ENCODE results near the gene GHRHR. TPM values are rescaled to one million over a fixed set of nuclear protein-coding genes. Genes with fewer than 3 reads are reported as not detected.
A peak's percentile ranks its signal among the peaks of the same experiment; 100 is the strongest.

Gene GHRHR
- total RNA-seq, 2 donors from 2014 or later = not detected

DNA sequence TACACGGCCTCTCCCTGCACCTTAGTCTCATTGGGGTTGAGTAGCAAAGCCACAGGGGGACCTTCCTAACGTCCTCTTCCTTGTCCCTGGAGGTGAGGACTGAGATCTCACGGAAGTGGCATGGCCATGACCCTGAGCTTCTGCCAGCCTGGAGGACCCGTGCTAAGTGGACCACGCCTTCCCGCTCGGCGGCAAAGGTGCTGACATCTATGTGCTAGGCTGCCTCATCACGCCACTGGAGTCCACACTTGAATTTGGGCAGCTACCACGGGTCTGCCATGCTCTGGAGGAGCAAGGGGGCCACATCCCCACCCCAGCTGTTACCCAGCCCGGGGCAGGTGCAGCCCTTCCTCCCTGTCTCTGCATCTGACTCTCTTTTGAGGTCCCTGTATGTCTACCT is 15.3 kb downstream of the GHRHR start:
- TF ChIP-seq, protein P1, sequence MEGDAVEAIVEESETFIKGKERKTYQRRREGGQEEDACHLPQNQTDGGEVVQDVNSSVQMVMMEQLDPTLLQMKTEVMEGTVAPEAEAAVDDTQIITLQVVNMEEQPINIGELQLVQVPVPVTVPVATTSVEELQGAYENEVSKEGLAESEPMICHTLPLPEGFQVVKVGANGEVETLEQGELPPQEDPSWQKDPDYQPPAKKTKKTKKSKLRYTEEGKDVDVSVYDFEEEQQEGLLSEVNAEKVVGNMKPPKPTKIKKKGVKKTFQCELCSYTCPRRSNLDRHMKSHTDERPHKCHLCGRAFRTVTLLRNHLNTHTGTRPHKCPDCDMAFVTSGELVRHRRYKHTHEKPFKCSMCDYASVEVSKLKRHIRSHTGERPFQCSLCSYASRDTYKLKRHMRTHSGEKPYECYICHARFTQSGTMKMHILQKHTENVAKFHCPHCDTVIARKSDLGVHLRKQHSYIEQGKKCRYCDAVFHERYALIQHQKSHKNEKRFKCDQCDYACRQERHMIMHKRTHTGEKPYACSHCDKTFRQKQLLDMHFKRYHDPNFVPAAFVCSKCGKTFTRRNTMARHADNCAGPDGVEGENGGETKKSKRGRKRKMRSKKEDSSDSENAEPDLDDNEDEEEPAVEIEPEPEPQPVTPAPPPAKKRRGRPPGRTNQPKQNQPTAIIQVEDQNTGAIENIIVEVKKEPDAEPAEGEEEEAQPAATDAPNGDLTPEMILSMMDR (IDR thresholded peaks at IDR 0.05) = no peak
- H3K4me1 ChIP-seq = peaks cover 0 to 13% of the 10 kb centered on the region in 2 donors
- no peak overlapping the region for H3K27ac ChIP-seq
- no peak for DNase-seq (ENCODE audit: low spot score)
- H3K4me3 ChIP-seq = no peak overlapping the region
- H3K36me3 ChIP-seq = no peaks in the 10 kb centered on the region
- no peaks in the 10 kb centered on the region for H3K9me3 ChIP-seq
- H3K27me3 ChIP-seq = no peaks in the 10 kb centered on the region

DNA sequence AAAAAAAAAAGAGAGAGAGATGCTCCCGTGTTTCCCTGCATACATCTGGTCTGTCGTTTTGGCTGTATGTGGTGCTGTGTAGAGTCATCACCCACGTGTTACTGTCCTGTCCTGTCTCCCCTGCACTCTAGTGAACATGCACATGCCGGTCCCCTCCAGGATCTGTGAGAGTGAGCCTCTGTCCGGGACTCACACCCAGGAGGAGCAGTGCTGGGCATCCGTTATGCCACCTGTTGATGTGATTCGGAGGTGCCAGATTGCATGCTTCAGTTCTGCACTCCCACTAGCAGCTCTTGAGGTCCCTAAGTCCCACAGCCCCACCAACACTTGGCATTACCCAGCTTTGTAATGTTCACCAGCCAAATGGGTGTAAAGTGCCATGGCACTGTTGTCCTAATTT is 16.4 kb downstream of the GHRHR start:
- DNase-seq (ENCODE audit: low spot score) = no peak
- Histone ChIP-seq H3K4me1 (peaks cover 0 to 4% of the 10 kb centered on the region in 2 donors), H3K4me3 (no peak overlapping the region), H3K27me3 (no peaks in the 10 kb centered on the region), H3K36me3 (no peaks in the 10 kb centered on the region), H3K9me3 (no peaks in the 10 kb centered on the region), H3K27ac (no peak overlapping the region)
- TF ChIP-seq, protein P1 (IDR thresholded peaks at IDR 0.05) = no peak

DNA sequence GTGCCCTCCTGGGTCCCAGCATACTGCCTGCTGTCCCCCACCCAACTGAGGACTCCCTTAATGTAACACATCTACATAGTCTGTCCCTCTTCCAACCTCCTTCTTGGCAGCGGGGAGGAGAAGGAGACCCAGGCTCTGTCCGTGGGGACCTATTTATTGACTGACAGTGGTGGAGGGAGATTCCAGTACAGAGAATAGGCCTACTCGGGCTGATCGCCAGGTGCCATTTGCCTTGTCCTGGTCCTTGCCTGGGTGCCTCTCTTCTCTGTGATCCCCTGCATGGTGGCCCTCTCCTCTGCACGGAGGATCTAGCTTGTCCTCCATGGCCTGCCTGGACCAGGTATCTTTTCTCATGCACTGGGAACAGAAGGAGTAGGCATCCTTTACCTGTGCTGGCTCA is 17.0 kb downstream of the GHRHR start:
- no peaks in the 10 kb centered on the region for H3K27me3 ChIP-seq

DNA sequence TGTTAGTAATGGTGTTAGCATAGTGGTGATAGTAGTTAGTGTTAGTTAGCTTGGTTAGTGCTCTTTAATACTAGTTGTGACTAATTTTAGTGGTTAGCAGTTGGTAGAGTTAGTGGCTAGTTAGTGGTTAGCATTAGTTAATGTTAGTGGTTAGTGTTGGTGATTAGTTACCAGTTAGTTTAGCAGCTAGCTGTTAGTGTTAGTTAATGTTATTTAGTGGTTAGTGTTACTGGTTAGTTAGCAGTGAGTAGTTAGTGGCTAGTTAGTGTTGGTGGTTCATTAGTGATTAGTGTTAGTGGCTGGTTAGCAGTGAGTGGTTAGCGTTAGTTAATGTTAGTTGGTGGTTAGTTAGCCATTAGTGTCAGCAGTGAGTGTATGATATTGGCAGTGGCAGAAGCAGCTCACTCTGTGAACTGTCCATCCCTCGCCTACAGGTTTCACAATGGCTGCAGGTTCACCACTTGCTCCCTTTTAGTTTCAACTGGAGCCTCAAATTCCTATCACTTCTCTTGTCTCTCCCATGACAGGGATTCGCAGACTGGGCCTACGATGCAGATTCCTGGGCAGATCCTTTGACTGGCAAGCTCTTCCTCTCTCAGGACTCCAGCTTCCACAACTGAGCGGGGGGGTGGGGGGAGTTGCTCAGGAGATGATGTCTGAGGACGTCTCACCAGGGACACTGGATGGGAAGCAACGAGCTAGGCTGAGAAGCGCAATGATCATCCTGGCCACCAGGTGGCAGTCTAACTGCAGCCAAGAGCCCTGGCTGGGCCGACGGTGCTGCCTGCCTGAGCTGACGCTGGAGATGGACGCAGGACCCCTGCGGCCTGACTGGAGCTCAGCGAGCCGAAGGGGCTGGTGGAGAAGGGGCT is 19.5 kb downstream of the GHRHR start:
- no peak overlapping the region for H3K4me3 ChIP-seq
- no peaks in the 10 kb centered on the region for H3K9me3 ChIP-seq
- peaks cover 0 to 6% of the 10 kb centered on the region in 2 donors for H3K4me1 ChIP-seq
- H3K36me3 ChIP-seq = no peaks in the 10 kb centered on the region
- DNase-seq (ENCODE audit: low spot score) = peak; percentile 88
- H3K27ac ChIP-seq = no peak overlapping the region
- H3K27me3 ChIP-seq = no peaks in the 10 kb centered on the region
- TF ChIP-seq, protein P1 (IDR thresholded peaks at IDR 0.05) = peak; percentile 89 to 96

More for the DNA sequence above, 17.0 kb downstream of the GHRHR start:
- TF ChIP-seq, protein P1 (IDR thresholded peaks at IDR 0.05) = no peak
- Histone ChIP-seq H3K9me3 (no peaks in the 10 kb centered on the region), H3K27ac (no peak overlapping the region), H3K4me1 (peaks cover 0 to 4% of the 10 kb centered on the region in 2 donors), H3K36me3 (no peaks in the 10 kb centered on the region), H3K4me3 (no peak overlapping the region)
- no peak for DNase-seq (ENCODE audit: low spot score)

DNA sequence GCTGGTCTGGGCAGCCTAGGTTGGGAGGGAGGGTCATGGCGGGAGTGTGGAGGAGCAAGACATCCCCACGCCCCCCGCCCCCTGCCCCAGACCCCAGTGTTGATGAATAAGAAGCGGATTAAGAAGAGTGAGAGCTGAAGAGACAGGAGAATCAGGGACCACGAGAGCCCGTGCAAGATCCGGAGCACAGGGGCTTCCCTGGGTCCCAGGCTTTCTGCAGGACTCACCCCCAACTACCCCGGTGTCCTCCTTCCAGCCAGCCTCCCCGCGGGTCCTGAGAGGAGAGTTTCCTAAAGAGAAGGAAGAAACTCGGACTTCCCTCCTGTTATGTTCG is 20.1 kb downstream of the GHRHR start:
- DNase-seq (ENCODE audit: low spot score) = no peak
- no peaks in the 10 kb centered on the region for H3K36me3 ChIP-seq
- H3K4me3 ChIP-seq = no peak overlapping the region
- H3K27ac ChIP-seq = no peak overlapping the region
- TF ChIP-seq, protein P1 (IDR thresholded peaks at IDR 0.05) = peak in 1 of 2 donors; percentile 40
- H3K9me3 ChIP-seq = no peaks in the 10 kb centered on the region
- H3K27me3 ChIP-seq = no peaks in the 10 kb centered on the region
- H3K4me1 ChIP-seq = peaks cover 0 to 12% of the 10 kb centered on the region in 2 donors
